GM15510 (cell line): ENCODE measurements around the gene TTLL6.
A peak's percentile ranks its signal among the peaks of the same experiment; 100 is the strongest.

Experiments
- POLR2A ChIP-seq: IDR thresholded peaks from 3 replicates; pipeline ENCODE4 v1.6.1; 2011; ENCODE audit warnings: borderline replicate concordance; ENCODE audit not compliant: insufficient read length; ENCODE audit errors: extremely low read depth

TTLL6 gene

GRCh38 chr17:48816774-48817590, at the start of gene TTLL6:
Gene TTLL6 (minus strand): TSS chr17:48817229. CDS start chr17:48817072, 157 bp downstream.
- TF ChIP-seq POLR2A = no peak

GRCh38 chr17:48860456-48860855, 43.4 kb upstream of the TTLL6 start:
- TF ChIP-seq POLR2A = no peak

GRCh38 chr17:48860034-48860433, 43.0 kb upstream of the TTLL6 start:
- no peak for TF ChIP-seq POLR2A

GRCh38 chr17:48856122-48856821, 39.2 kb upstream of the TTLL6 start:
- no peak for TF ChIP-seq POLR2A

GRCh38 chr17:48854774-48855476, 37.9 kb upstream of the TTLL6 start:
- no peak for TF ChIP-seq POLR2A

GRCh38 chr17:48850792-48851323, 33.8 kb upstream of the TTLL6 start:
- no peak for TF ChIP-seq POLR2A

GRCh38 chr17:48843187-48843900, 26.3 kb upstream of the TTLL6 start:
- TF ChIP-seq POLR2A = no peak

GRCh38 chr17:48842746-48843145, 25.7 kb upstream of the TTLL6 start:
- no peak for TF ChIP-seq POLR2A

- TF ChIP-seq POLR2A = no peak
Measured at GRCh38 chr17:48841395-48841831, 24.4 kb upstream of the TTLL6 start.

- no peak for TF ChIP-seq POLR2A
Measured at GRCh38 chr17:48840441-48840840, 23.4 kb upstream of the TTLL6 start.

- no peak for TF ChIP-seq POLR2A
Measured at GRCh38 chr17:48835971-48836370, 18.9 kb upstream of the TTLL6 start.

- TF ChIP-seq POLR2A = no peak
Measured at GRCh38 chr17:48834973-48835372, 17.9 kb upstream of the TTLL6 start.

- TF ChIP-seq POLR2A = no peak
Measured at GRCh38 chr17:48831549-48831883, 14.5 kb upstream of the TTLL6 start.

GRCh38 chr17:48830840-48831548, 14.0 kb upstream of the TTLL6 start, which contains the start of gene CALCOCO2:
Gene CALCOCO2 (plus strand): TSS chr17:48831035. CDS start chr17:48841708, 10,673 bp downstream.
- TF ChIP-seq POLR2A = peak; percentile 67
